ENCODE measurements around the gene LPCAT1. TPM values are rescaled to one million over a fixed set of nuclear protein-coding genes. Genes with fewer than 3 reads are reported as not detected.

Gene LPCAT1
- total RNA-seq, 1 donor from 2014 or later = 41.9 TPM

DNA sequence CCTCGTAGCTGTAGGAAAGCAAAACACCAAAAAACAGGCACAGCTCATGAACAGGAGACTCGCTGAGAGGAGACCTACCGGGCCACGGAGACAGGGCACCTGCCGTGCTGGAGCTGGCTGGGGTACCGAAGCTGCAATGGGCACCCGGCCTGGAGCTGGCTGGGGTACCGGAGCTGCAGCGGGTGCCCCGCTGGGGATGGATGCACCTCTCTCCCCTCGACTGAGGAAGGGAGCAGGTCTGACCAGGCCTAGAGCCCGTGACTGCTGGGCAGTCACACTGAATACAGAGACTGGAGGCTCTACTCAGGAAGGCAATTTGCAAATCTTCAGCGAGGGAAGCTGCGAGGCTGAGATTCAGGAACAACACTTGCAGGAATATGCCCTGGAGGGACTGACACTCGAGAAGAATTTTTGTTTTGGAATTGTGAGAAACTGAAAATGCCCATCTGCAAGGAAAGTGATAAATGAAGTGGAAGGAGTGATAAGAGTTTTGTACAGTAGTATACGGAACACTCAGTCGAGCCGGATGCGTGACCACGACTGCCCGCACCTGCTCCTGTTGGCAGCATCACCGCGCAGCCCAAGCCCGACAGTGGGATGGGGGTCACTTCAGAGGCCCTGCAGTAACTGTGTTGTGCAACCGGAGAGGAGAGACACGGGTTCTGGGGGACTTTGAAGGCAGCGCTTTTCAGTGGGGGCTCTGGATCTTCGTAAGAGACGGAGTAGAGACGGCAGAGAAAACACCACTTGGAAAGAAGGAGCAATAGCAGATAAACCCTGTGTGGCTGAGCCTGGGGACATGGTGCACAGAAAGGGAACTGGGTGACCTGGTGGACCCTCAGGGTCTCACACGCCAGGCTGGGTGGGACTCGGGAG lies 27.9 kb upstream of the LPCAT1 start:
- FAIRE-seq = no peak
- Histone ChIP-seq H3K4me1 (ENCODE audit: insufficient read depth, low read length) (peaks cover 20% of the 10 kb centered on the region), H3K4me3 (ENCODE audit: insufficient read depth, low read depth, low read length) (no peak overlapping the region), H3K36me3 (ENCODE audit: insufficient read depth, low read length) (no peaks in the 10 kb centered on the region), H2AFZ (ENCODE audit: low read depth, low read length) (no peak overlapping the region), H3K27me3 (ENCODE audit: insufficient read depth, low read length) (peaks cover 48% of the 10 kb centered on the region), H3K79me2 (ENCODE audit: insufficient read depth, low read length) (no peaks in the 10 kb centered on the region), H3K9me3 (ENCODE audit: insufficient read depth, low read depth, low read length) (no peaks in the 10 kb centered on the region), H3K27ac (ENCODE audit: low read depth, low read length) (no peak overlapping the region), H3K9ac (ENCODE audit: low read length) (no peak overlapping the region), H4K20me1 (ENCODE audit: insufficient read depth, low read length) (no peaks in the 10 kb centered on the region), H3K4me2 (ENCODE audit: low read length) (peak overlapping the region; percentile 40)
- no peak for DNase-seq (ENCODE audit: low read depth)
- Mint-ChIP-seq H3K27ac (ENCODE audit: unreplicated experiment) (no peak overlapping the region), H3K9me3 (ENCODE audit: unreplicated experiment) (no peaks in the 10 kb centered on the region), H3K4me1 (ENCODE audit: low read depth, unreplicated experiment) (peaks cover 14% of the 10 kb centered on the region), H3K4me3 (ENCODE audit: unreplicated experiment) (no peak overlapping the region), H3K36me3 (ENCODE audit: low read depth, unreplicated experiment) (no peaks in the 10 kb centered on the region), H3K27me3 (ENCODE audit: low read depth, unreplicated experiment) (peaks cover 70% of the 10 kb centered on the region)
- TF ChIP-seq EZH2 (IDR thresholded peaks at IDR 0.05; ENCODE audit: insufficient read depth, low read length) = no peak
- TF ChIP-seq, protein P1, sequence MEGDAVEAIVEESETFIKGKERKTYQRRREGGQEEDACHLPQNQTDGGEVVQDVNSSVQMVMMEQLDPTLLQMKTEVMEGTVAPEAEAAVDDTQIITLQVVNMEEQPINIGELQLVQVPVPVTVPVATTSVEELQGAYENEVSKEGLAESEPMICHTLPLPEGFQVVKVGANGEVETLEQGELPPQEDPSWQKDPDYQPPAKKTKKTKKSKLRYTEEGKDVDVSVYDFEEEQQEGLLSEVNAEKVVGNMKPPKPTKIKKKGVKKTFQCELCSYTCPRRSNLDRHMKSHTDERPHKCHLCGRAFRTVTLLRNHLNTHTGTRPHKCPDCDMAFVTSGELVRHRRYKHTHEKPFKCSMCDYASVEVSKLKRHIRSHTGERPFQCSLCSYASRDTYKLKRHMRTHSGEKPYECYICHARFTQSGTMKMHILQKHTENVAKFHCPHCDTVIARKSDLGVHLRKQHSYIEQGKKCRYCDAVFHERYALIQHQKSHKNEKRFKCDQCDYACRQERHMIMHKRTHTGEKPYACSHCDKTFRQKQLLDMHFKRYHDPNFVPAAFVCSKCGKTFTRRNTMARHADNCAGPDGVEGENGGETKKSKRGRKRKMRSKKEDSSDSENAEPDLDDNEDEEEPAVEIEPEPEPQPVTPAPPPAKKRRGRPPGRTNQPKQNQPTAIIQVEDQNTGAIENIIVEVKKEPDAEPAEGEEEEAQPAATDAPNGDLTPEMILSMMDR (IDR thresholded peaks at IDR 0.05; ENCODE audit: insufficient read depth, low read depth, low read length) = no peak

DNA sequence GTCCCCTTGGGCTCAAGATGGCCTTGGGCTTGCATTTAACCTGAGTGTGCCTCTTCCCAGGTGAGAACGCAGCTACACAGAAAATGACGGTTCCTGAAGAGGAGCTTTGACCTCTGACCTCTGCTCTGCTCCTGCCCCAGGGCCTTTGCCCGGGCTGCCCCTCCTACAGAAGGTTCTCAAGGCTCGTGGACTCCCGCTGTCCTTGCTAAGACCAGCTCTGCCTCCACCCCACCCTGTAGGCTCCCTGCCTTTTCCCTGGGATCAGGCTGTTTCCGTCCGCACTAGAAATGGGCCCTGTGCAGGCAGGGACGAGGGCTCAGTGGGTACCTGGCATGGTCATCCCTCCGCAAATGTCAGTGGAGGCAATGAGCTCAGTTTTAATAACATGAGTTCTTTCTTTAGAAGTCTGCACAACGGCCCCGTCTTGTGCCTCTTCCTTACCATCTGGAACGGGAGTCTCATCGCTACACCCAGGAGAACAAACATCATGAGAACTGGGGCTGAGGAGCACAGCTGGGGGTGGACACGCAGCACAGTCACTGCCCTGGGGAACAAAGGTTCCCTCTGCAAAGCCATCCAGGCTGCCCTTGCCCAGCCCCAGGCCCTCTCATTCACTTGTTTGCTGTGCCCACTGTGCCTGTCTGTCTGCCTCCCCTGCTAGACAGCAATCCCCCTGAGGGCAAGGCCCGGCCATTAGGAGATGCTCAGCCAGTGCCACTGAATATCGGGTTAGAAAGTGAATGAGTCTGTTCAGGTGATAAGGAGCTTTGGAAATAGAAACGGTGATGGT lies 26.7 kb upstream of the LPCAT1 start:
- peaks cover 4% of the 10 kb centered on the region for H3K36me3 Mint-ChIP-seq (ENCODE audit: low read depth, unreplicated experiment)
- Histone ChIP-seq H3K4me3 (ENCODE audit: insufficient read depth, low read depth, low read length) (no peak overlapping the region), H3K79me2 (ENCODE audit: insufficient read depth, low read length) (no peaks in the 10 kb centered on the region), H3K27ac (ENCODE audit: low read depth, low read length) (no peak overlapping the region), H3K4me1 (ENCODE audit: insufficient read depth, low read length) (peaks cover 16% of the 10 kb centered on the region), H3K9ac (ENCODE audit: low read length) (no peak overlapping the region), H3K36me3 (ENCODE audit: insufficient read depth, low read length) (no peaks in the 10 kb centered on the region), H3K4me2 (ENCODE audit: low read length) (no peak overlapping the region), H3K9me3 (ENCODE audit: insufficient read depth, low read depth, low read length) (no peaks in the 10 kb centered on the region), H4K20me1 (ENCODE audit: insufficient read depth, low read length) (no peaks in the 10 kb centered on the region), H3K27me3 (ENCODE audit: insufficient read depth, low read length) (peaks cover 49% of the 10 kb centered on the region), H2AFZ (ENCODE audit: low read depth, low read length) (no peak overlapping the region)
- TF ChIP-seq, protein P1 (IDR thresholded peaks at IDR 0.05; ENCODE audit: insufficient read depth, low read depth, low read length) = no peak
- TF ChIP-seq EZH2 (IDR thresholded peaks at IDR 0.05; ENCODE audit: insufficient read depth, low read length) = no peak
- FAIRE-seq = no peak
- H3K27me3 Mint-ChIP-seq (ENCODE audit: low read depth, unreplicated experiment) = peaks cover 77% of the 10 kb centered on the region
- H3K9me3 Mint-ChIP-seq (ENCODE audit: unreplicated experiment) = no peaks in the 10 kb centered on the region
- H3K4me3 Mint-ChIP-seq (ENCODE audit: unreplicated experiment) = no peak overlapping the region
- DNase-seq (ENCODE audit: low read depth) = no peak
- no peak overlapping the region for H3K27ac Mint-ChIP-seq (ENCODE audit: unreplicated experiment)
- peaks cover 13% of the 10 kb centered on the region for H3K4me1 Mint-ChIP-seq (ENCODE audit: low read depth, unreplicated experiment)
